B cell (primary cell): ENCODE measurements around the gene CST7. TPM values are rescaled to one million over a fixed set of nuclear protein-coding genes. Genes with fewer than 3 reads are reported as not detected.

Experiments
- ATAC-seq: fragments of 200-7000 bp; cut with Tn5 transposase; one replicate; pipeline ENCODE4 v1.10.0; 2021; ENCODE audit warnings: low read depth, mild to moderate bottlenecking, moderate number of reproducible peaks, moderate library complexity
- CTCF ChIA-PET: fragments of 350-600 bp; sonication (Branson Sonifier 250); formaldehyde crosslinking; loops from one replicate; lab custom pipeline; 2021; ENCODE audit warnings: antibody characterized with exemption, inconsistent platforms; lab: Charles Lee
- POLR2A ChIA-PET: fragments of 350-600 bp; sonication (Branson Sonifier 250); formaldehyde crosslinking; loops from one replicate; lab custom pipeline; 2021; ENCODE audit warnings: antibody characterized with exemption; lab: Charles Lee
- DNase-seq: peaks from one replicate; pipeline ENCODE4 v3.0.0; 2013
- H2AFZ ChIP-seq: 2 replicates; pipeline ENCODE4 v1.6.1; 2012; ENCODE audit warnings: mild to moderate bottlenecking, low read depth, low read length; ENCODE audit not compliant: insufficient read depth, poor library complexity, severe bottlenecking
- H3K27ac ChIP-seq, 2 donors: 1 replicate in 1 of 2; 2 replicates in 1 of 2; pipeline ENCODE4 v1.5.1; 2012 to 2013; ENCODE audit warnings: low read length in 2 of 2, mild to moderate bottlenecking in 2 of 2, moderate library complexity in 1 of 2
- H3K27me3 ChIP-seq, 4 experiments: fragments of 200-600 bp in 1 of 4; sonication (generic) in 1 of 4; replicated peaks in 1 of 4; 1 replicate in 2 of 4; 2 replicates in 2 of 4; pipeline versions ENCODE4 v1.6.1 to v1.7.0; 2013 to 2016; ENCODE audit warnings: low read length in 3 of 4, mild to moderate bottlenecking in 2 of 4, mixed read lengths in 1 of 4, moderate library complexity in 1 of 4; ENCODE audit not compliant: insufficient read depth in 4 of 4, control insufficient read depth in 3 of 4; ENCODE audit errors: control extremely low read depth in 1 of 4
- H3K36me3 ChIP-seq, 2 experiments: replicated peaks in 1 of 2; 1 replicate in 1 of 2; 2 replicates in 1 of 2; pipeline versions ENCODE4 v1.6.1 to v1.7.1; 2013; ENCODE audit warnings: low read length in 1 of 2; ENCODE audit not compliant: insufficient read depth in 2 of 2, control insufficient read depth in 1 of 2; ENCODE audit errors: control extremely low read depth in 1 of 2, extremely low read depth in 1 of 2
- H3K4me1 ChIP-seq, 2 donors: fragments of 200-600 bp in 1 of 2; sonication (generic) in 1 of 2; 1 replicate in 1 of 2; 2 replicates in 1 of 2; pipeline versions ENCODE4 v1.5.1 to v1.6.1; 2013 to 2017; ENCODE audit warnings: low read length in 2 of 2; ENCODE audit not compliant: control insufficient read depth in 2 of 2, insufficient read depth in 2 of 2
- H3K4me2 ChIP-seq: replicated peaks from 2 replicates; pipeline ENCODE3; 2012; ENCODE audit warnings: mild to moderate bottlenecking, low read depth, low read length; ENCODE audit not compliant: poor library complexity, severe bottlenecking
- H3K4me3 ChIP-seq, 5 experiments: fragments of 200-600 bp in 1 of 5; sonication (generic) in 1 of 5; 1 replicate in 3 of 5; 2 replicates in 2 of 5; pipeline versions ENCODE4 v1.5.1 to v1.7.0; 2011 to 2016; ENCODE audit warnings: low read length in 4 of 5, mild to moderate bottlenecking in 4 of 5, low read depth in 2 of 5, control low read depth in 1 of 5, moderate library complexity in 1 of 5; ENCODE audit not compliant: insufficient read depth in 1 of 5; ENCODE audit errors: control extremely low read depth in 1 of 5, extremely low read depth in 1 of 5
- H3K79me2 ChIP-seq: fragments of 200-600 bp; sonication (generic); one replicate; pipeline ENCODE4 v1.6.0; 2016; ENCODE audit warnings: low read length; ENCODE audit not compliant: control insufficient read depth, insufficient read depth
- H3K9ac ChIP-seq: fragments of 200-600 bp; sonication (generic); 2 replicates; pipeline ENCODE4 v1.6.1; 2017; ENCODE audit warnings: mild to moderate bottlenecking, low read length, moderate library complexity
- H3K9me3 ChIP-seq, 3 donors: one replicate each; pipeline versions ENCODE4 v1.6.1 to v1.7.1; 2013; ENCODE audit warnings: low read length in 2 of 3; ENCODE audit not compliant: control insufficient read depth in 2 of 3, insufficient read depth in 1 of 3; ENCODE audit errors: control extremely low read depth in 1 of 3
- H4K20me1 ChIP-seq: 2 replicates; pipeline ENCODE4 v1.6.0; 2012; ENCODE audit warnings: mild to moderate bottlenecking, low read length; ENCODE audit not compliant: insufficient read depth, control insufficient read depth, poor library complexity, severe bottlenecking
- H3K27ac Mint-ChIP-seq: one replicate; pipeline ENCODE4 v1.8.0; 2021; ENCODE audit warnings: mixed read lengths
- H3K27me3 Mint-ChIP-seq: one replicate; pipeline ENCODE4 v1.8.0; 2021; ENCODE audit warnings: mixed read lengths
- H3K4me1 Mint-ChIP-seq: one replicate; pipeline ENCODE4 v1.8.0; 2021; ENCODE audit warnings: mixed read lengths
- H3K4me3 Mint-ChIP-seq: one replicate; pipeline ENCODE4 v1.8.0; 2021; ENCODE audit warnings: mixed read lengths
- H3K9me3 Mint-ChIP-seq: one replicate; pipeline ENCODE4 v1.8.0; 2022; ENCODE audit warnings: mixed read lengths; ENCODE audit not compliant: insufficient read depth
- CTCF ChIP-seq: fragments of 200-600 bp; IDR thresholded peaks from one replicate; pipeline ENCODE4 v1.8.0; 2022; ENCODE audit warnings: antibody characterized with exemption, mild to moderate bottlenecking
- EZH2 ChIP-seq: IDR thresholded peaks from 2 replicates; pipeline ENCODE4 v1.6.1; 2012; ENCODE audit warnings: borderline replicate concordance, low read depth, mild to moderate bottlenecking, moderate library complexity, low read length; ENCODE audit not compliant: insufficient read depth, poor library complexity, severe bottlenecking
- WGBS: methylation state at CpG from one replicate; pipeline ENCODE4 v1.1.5; 2013; ENCODE audit warnings: missing lambda C conversion rate; ENCODE audit not compliant: insufficient coverage; 5-methylcytosine and 5-hydroxymethylcytosine counted together
- intact Hi-C: fragments of 100-400 bp; cut with micrococcal nuclease; formaldehyde crosslinking; loops from one replicate; pipeline ENCODE4 v1.10.0; 2022
- polyA plus RNA-seq: library from polyadenylated mRNA; depleted of rRNA; stranded (reverse); fragments of >200 nt; gene quantifications from 2 replicates; pipeline ENCODE4 v1.2.3, GENCODE V29; 2012
- total RNA-seq, 2 donors: library from RNA; stranded (reverse); fragments of 120-200 nt in 1 of 2; gene quantifications; 1 replicate in 1 of 2; 2 replicates in 1 of 2; pipeline versions ENCODE4 v1.2.3 to v1.2.4, GENCODE V29; 2013 to 2022

The CST7 gene
- total and polyA plus RNA-seq, 2 donors (not counting 1 experiment from before 2014, with no cell fraction given) = 0.94 to 3.4 TPM

- CTCF ChIA-PET = no interaction called here
Observed at GRCh38 chr20:24971376-24972101, 22.5 kb downstream of the CST7 start.

More at GRCh38 chr20:24971376-24972101, 22.5 kb downstream of the CST7 start:
- Histone ChIP-seq H3K9ac (no peak overlapping the region), H3K9me3 (peaks cover 0 to 3% (median 2%) of the 10 kb centered on the region in 3 donors), H3K27me3 (no peaks in the 10 kb centered on the region), H3K4me2 (no peak overlapping the region), H3K4me3 (no peak overlapping the region), H3K4me1 (peaks cover 0 to 8% of the 10 kb centered on the region in 2 donors), H2AFZ (no peak overlapping the region), H3K27ac (no peak overlapping the region), H3K36me3 (peaks cover 11 to 55% of the 10 kb centered on the region in 2 experiments), H4K20me1 (no peaks in the 10 kb centered on the region), H3K79me2 (no peaks in the 10 kb centered on the region)
- Mint-ChIP-seq H3K4me3 (no peak overlapping the region), H3K27me3 (no peaks in the 10 kb centered on the region), H3K27ac (no peak overlapping the region), H3K4me1 (peaks cover 3% of the 10 kb centered on the region), H3K9me3 (peaks cover 4% of the 10 kb centered on the region)
- POLR2A ChIA-PET = no interaction called here
- no peak for ATAC-seq
- WGBS = 96% methylated on average over 5 of the region's 6 CpGs
- TF ChIP-seq EZH2 = no peak
- no peak for TF ChIP-seq CTCF
- no peak for DNase-seq
- intact Hi-C loops = no loop called here
